Activated CD8-positive, alpha-beta T cell treated with anti-CD3 and anti-CD28 coated beads for 36 hours (primary cell): ENCODE measurements around the gene CD244. TPM values are rescaled to one million over a fixed set of nuclear protein-coding genes. Genes with fewer than 3 reads are reported as not detected.

Experiments
- ATAC-seq: fragments of 200-7000 bp; cut with Tn5 transposase; one replicate; pipeline ENCODE4 v1.10.0; 2021; ENCODE audit warnings: mild to moderate bottlenecking, moderate library complexity
- CTCF ChIA-PET: fragments of 350-600 bp; sonication (Branson Sonifier 250); formaldehyde crosslinking; loops from one replicate; lab custom pipeline; 2021; ENCODE audit warnings: antibody characterized with exemption; lab: Charles Lee
- POLR2A ChIA-PET: fragments of 350-600 bp; sonication (Branson Sonifier 250); formaldehyde crosslinking; loops from one replicate; lab custom pipeline; 2021; ENCODE audit warnings: antibody characterized with exemption; lab: Charles Lee
- DNase-seq: peaks from one replicate; pipeline ENCODE4 v3.0.0-alpha.2; 2020
- H3K27ac Mint-ChIP-seq: one replicate; pipeline ENCODE4 v1.8.0; 2021; ENCODE audit warnings: mild to moderate bottlenecking, mixed read lengths
- H3K27me3 Mint-ChIP-seq: one replicate; pipeline ENCODE4 v1.8.0; 2021; ENCODE audit warnings: mixed read lengths
- H3K36me3 Mint-ChIP-seq: one replicate; pipeline ENCODE4 v1.8.0; 2021; ENCODE audit warnings: low read depth, mixed read lengths
- H3K4me1 Mint-ChIP-seq: one replicate; pipeline ENCODE4 v1.8.0; 2021; ENCODE audit warnings: low read depth, mixed read lengths
- H3K4me3 Mint-ChIP-seq: one replicate; pipeline ENCODE4 v1.8.0; 2021; ENCODE audit warnings: mild to moderate bottlenecking, moderate library complexity, mixed read lengths
- H3K9me3 Mint-ChIP-seq: one replicate; pipeline ENCODE4 v1.8.0; 2021; ENCODE audit warnings: mixed read lengths
- CTCF ChIP-seq: fragments of 200-600 bp; IDR thresholded peaks from one replicate; pipeline ENCODE4 v1.8.0; 2022; ENCODE audit warnings: antibody characterized with exemption, mild to moderate bottlenecking
- intact Hi-C: fragments of 100-400 bp; cut with micrococcal nuclease; formaldehyde crosslinking; loops from one replicate; pipeline ENCODE4 v1.10.0; 2022
- total RNA-seq, 2 experiments: library from RNA; stranded (reverse); gene quantifications; one replicate each; pipeline ENCODE4 v1.2.3, GENCODE V29; 2021

The CD244 gene
- total RNA-seq, 2 experiments from 2014 or later, result 1.4 to 1.8 TPM

GRCh38 chr1:160891474-160891873, 28.8 kb upstream of the CD244 start:
- no peaks in the 10 kb centered on the region for H3K36me3 Mint-ChIP-seq
- ATAC-seq (no peak), DNase-seq (no peak)
- CTCF ChIA-PET, result interaction anchor here (0.9 kb wide), 1 partner anchor 27 kb away, joined by 3 read pairs; no protein-coding TSS in a partner anchor
- no peak overlapping the region for H3K4me3 Mint-ChIP-seq
- peaks cover 8% of the 10 kb centered on the region for H3K9me3 Mint-ChIP-seq
- no peaks in the 10 kb centered on the region for H3K4me1 Mint-ChIP-seq
- H3K27ac Mint-ChIP-seq, result no peak overlapping the region
- POLR2A ChIA-PET, result no interaction called here
- TF ChIP-seq CTCF, result no peak
- intact Hi-C loops, result no loop called here
- peaks cover 2% of the 10 kb centered on the region for H3K27me3 Mint-ChIP-seq

- Mint-ChIP-seq H3K27ac (no peak overlapping the region), H3K9me3 (peaks cover 4% of the 10 kb centered on the region), H3K4me3 (no peak overlapping the region), H3K4me1 (no peaks in the 10 kb centered on the region), H3K27me3 (peaks cover 2% of the 10 kb centered on the region), H3K36me3 (no peaks in the 10 kb centered on the region)
- DNase-seq (no peak), ATAC-seq (no peak)
- POLR2A ChIA-PET, result interaction anchor here (0.6 kb wide), 1 partner anchor 222 kb away, joined by 3 read pairs; no protein-coding TSS in a partner anchor
- CTCF ChIA-PET, result interaction anchor here (0.6 to 1.6 kb wide), 5 partner anchors 48 to 156 kb away, joined by 3 to 4 read pairs (median 3); partner anchors contain the start of gene USF1
- intact Hi-C loops, result no loop called here
- no peak for TF ChIP-seq CTCF
These were observed 26.2 kb upstream of the CD244 start for GRCh38 chr1:160888926-160889325.

GRCh38 chr1:160887071-160887470, 24.4 kb upstream of the CD244 start:
- intact Hi-C loops, result no loop called here
- H3K9me3 Mint-ChIP-seq, result no peaks in the 10 kb centered on the region
- DNase-seq (no peak), ATAC-seq (no peak)
- POLR2A ChIA-PET, result no interaction called here
- H3K4me1 Mint-ChIP-seq, result no peaks in the 10 kb centered on the region
- H3K27me3 Mint-ChIP-seq, result peaks cover 2% of the 10 kb centered on the region
- no peak overlapping the region for H3K4me3 Mint-ChIP-seq
- no peaks in the 10 kb centered on the region for H3K36me3 Mint-ChIP-seq
- H3K27ac Mint-ChIP-seq, result no peak overlapping the region
- no peak for TF ChIP-seq CTCF
- CTCF ChIA-PET, result interaction anchor here (0.8 kb wide), 1 partner anchor 65 kb away, joined by 4 read pairs; no protein-coding TSS in a partner anchor

GRCh38 chr1:160885042-160885441, 22.4 kb upstream of the CD244 start, which contains the start of gene ITLN1:
TSS of gene ITLN1 (minus strand) at chr1:160885180. CDS start at chr1:160884877, 303 bp downstream.
- POLR2A ChIA-PET, result no interaction called here
- no peaks in the 10 kb centered on the region for H3K4me1 Mint-ChIP-seq
- no peaks in the 10 kb centered on the region for H3K9me3 Mint-ChIP-seq
- intact Hi-C loops, result no loop called here
- no peak for TF ChIP-seq CTCF
- ATAC-seq, result no peak
- no peak within 1 kb of the TSS for H3K4me3 Mint-ChIP-seq
- no peaks in the 10 kb centered on the region for H3K27me3 Mint-ChIP-seq
- H3K36me3 Mint-ChIP-seq, result no peaks in the 10 kb centered on the region
- CTCF ChIA-PET, result interaction anchor here (0.7 to 3.4 kb wide), 11 partner anchors 8 to 158 kb away, joined by 3 to 15 read pairs (median 6); partner anchors contain the start of gene ITLN2
- no peak within 1 kb of the TSS for H3K27ac Mint-ChIP-seq
- DNase-seq, result no peak

GRCh38 chr1:160884579-160884978, 21.9 kb upstream of the CD244 start:
- no peaks in the 10 kb centered on the region for H3K9me3 Mint-ChIP-seq
- ATAC-seq (peak; percentile 51), DNase-seq (no peak)
- POLR2A ChIA-PET, result no interaction called here
- H3K4me1 Mint-ChIP-seq, result no peaks in the 10 kb centered on the region
- peak; percentile 39 for TF ChIP-seq CTCF
- intact Hi-C loops, result no loop called here
- no peak overlapping the region for H3K27ac Mint-ChIP-seq
- no peaks in the 10 kb centered on the region for H3K27me3 Mint-ChIP-seq
- no peaks in the 10 kb centered on the region for H3K36me3 Mint-ChIP-seq
- CTCF ChIA-PET, result interaction anchor here (0.7 to 3.4 kb wide), 11 partner anchors 7 to 157 kb away, joined by 3 to 15 read pairs (median 6); partner anchors contain the start of gene ITLN2
- no peak overlapping the region for H3K4me3 Mint-ChIP-seq
